Stimulated activated CD8-positive, alpha-beta memory T cell treated with anti-CD3 and anti-CD28 coated beads, Interleukin-7, amount 100 ng/mL, for 48 hours (primary cell): Measurements from ENCODE around the gene IFT88.
"Not testable (repeated sequence)": the region's sequence is repeated elsewhere in the genome, so short reads cannot be mapped to it uniquely, and the experiment has no call there.

Experiments
- DNase-seq, 2 donors: peaks; one replicate each; pipeline ENCODE4 v3.0.0-alpha.2; 2020; ENCODE audit warnings: low read depth in 1 of 2; ENCODE audit errors: extremely low read depth in 1 of 2

The IFT88 gene

GRCh38 chr13:20616059-20616797, 49.3 kb downstream of the IFT88 start:
- no peak for DNase-seq

DNA sequence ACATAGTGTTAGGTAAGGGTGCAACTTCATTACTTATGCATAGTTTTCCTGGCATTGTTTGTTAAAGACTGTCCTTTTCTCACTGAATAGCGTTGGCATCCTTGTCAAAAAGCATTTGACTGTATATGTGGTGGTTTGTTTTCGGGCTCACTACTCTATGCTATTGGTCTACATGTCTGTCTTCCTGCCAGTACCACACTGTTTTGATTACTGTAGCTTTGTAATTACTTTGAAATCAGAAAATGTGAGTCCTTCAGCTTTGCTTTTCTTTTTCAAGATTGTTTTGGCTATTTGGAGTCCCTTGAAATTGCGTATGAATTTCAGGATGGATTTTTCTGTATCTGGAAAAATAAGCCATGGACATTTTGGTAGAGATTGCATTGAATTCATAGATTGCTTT, 56.0 kb downstream of the IFT88 start:
- no peak for DNase-seq

GRCh38 chr13:20624213-20624612, 57.3 kb downstream of the IFT88 start:
- DNase-seq = no peak

GRCh38 chr13:20633802-20634201, 66.8 kb downstream of the IFT88 start:
- DNase-seq = no peak

- no peak for DNase-seq
Measured at GRCh38 chr13:20636079-20636478, 69.1 kb downstream of the IFT88 start.

GRCh38 chr13:20637811-20638210, 70.9 kb downstream of the IFT88 start:
- no peak for DNase-seq

- DNase-seq = no peak
Measured at GRCh38 chr13:20647758-20648157, 80.8 kb downstream of the IFT88 start.

GRCh38 chr13:20652946-20653345, 86.0 kb downstream of the IFT88 start:
- no peak for DNase-seq

DNA sequence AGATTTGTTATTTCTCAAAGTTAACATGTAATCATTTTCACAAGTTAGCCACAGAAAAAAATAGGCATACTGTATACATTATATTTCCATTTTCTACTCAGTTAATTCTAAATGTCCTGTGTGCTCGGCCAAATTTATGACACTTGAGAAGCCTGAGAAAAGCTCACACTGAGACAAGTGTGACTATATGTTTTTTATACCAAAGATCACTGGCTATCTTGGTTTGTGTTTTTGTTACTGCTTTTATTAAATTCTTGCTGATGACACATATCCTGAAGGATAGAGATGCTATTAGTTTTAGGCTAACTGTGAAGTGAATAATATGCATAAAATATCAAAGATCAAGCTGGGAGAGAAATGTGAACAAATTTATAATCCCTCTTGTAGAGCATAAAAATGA, 87.2 kb downstream of the IFT88 start:
- no peak for DNase-seq

GRCh38 chr13:20658451-20659040, 91.6 kb downstream of the IFT88 start:
- DNase-seq = no peak

DNA sequence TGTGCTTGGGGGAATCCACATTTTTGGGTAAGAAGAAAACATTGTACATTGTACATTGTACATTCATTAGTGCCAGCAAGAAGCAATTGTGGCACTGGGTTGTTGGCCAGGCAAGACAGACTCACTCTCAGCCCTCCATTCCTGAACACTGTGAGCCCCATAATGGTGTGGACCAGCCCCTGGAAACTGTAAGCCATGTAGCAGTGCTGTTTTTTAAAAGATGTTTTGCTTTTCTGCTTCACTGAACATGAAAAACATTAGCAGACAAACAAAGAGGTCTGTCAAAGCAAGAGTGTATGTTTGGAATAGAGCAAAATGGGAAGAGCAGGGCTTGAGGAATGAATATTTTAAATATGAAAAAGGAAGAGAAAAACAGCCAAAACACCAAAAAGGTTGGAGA, 97.4 kb downstream of the IFT88 start:
- no peak for DNase-seq

- DNase-seq = no peak
Measured at GRCh38 chr13:20666948-20667347, 100.0 kb downstream of the IFT88 start.

- no peak for DNase-seq
Measured at GRCh38 chr13:20667857-20668437, 101.0 kb downstream of the IFT88 start.

- DNase-seq = no peak
Measured at GRCh38 chr13:20669162-20669561, 102.2 kb downstream of the IFT88 start.

DNA sequence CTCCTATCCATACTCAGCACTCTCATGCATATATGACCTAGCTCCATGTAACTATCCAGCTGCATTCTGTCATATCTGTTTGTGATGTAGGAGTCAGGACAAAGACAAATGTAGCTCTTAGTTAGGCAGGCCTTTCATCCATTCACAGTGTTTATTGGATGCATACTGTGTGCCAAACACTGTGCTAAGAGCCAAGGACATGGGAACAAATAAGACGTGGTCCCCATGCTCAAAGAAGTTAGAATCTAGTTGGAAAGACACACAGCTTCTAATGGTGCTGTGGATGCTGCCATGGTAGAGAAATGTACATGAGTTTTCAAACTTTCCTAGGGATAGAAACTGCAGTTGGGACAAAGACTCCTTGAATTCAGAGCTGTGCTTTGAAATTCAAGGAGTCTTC, 104.8 kb downstream of the IFT88 start:
- no peak for DNase-seq

DNA sequence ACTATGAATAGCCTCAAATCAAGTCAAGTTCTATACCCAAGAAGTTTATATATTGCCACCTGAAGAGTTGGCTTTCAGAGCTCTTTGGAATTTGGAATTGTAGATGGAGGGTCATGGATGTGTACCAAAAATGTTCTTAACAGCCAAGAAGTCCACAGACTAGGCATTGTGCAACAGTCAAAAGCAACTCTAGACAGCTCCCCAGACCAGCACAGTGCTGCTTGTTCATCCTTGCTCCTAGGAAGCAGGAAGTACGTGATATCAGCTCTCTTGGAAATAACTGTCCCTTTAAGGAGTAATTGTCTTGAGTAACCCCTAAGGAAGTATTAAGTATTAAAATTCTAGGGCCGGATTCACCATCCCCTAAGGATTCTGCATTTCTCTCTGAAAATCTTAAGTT, 105.8 kb downstream of the IFT88 start:
- DNase-seq = no peak

- no peak for DNase-seq
Measured at GRCh38 chr13:20673715-20674114, 106.8 kb downstream of the IFT88 start.

- no peak for DNase-seq
Measured at GRCh38 chr13:20676213-20676612, 109.3 kb downstream of the IFT88 start.

DNA sequence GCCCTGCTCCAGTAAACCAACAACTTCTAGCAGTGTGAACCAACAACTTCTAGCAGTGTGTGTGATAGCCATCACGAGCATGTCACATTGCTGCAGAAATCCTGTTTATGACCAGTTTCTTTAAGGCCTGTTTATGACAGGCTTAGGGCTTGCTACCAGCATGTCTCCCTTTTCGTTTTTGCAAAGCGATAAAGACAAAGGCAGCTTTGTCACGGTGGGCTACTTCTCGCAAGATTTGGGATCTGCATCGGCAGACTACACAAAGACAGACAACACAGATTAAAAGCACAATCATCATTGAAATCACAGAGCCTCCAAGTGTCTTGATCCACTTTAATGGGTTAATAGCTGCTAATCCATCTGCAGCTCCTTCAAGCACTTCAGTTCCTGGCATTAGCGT, 111.6 kb downstream of the IFT88 start:
- not testable (repeated sequence) for DNase-seq

DNA sequence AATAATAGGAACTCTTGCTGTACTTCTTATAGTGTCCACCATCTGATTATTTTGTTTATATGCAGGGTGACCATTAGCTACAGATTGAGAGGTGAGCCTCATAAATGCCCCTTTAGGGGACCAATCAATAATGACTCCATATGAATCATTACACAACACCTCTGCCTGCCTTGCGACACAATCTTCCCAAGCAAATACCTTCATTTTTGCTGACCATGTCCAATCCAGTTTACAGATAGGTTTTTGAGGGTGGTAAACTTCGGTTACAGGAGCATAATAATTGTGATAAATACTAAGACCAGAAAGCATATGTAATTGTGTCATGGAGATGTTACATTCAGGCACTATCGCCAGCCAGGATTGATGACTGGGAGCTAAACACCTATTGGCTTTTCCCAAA, 112.9 kb downstream of the IFT88 start:
- no peak for DNase-seq

GRCh38 chr13:20680416-20681080, 113.6 kb downstream of the IFT88 start:
- DNase-seq = no peak

GRCh38 chr13:20681481-20681880, 114.5 kb downstream of the IFT88 start:
- DNase-seq = not testable (repeated sequence)
